Natural killer cell (primary cell): ENCODE data around the gene PDLIM4. TPM values are rescaled to one million over a fixed set of nuclear protein-coding genes. Genes with fewer than 3 reads are reported as not detected.
A peak's percentile ranks its signal among the peaks of the same experiment; 100 is the strongest.

Experiments
- ATAC-seq, 3 donors: fragments of 150-1000 bp in 2 of 3; fragments of 200-7000 bp in 1 of 3; cut with Tn5 transposase; 1 replicate in 1 of 3; 2 replicates in 2 of 3; pipeline ENCODE4 v1.10.0; 2021; ENCODE audit warnings: mild to moderate bottlenecking in 2 of 3, moderate library complexity in 2 of 3
- DNase-seq, 2 donors: peaks; one replicate each; pipeline versions ENCODE4 v3.0.0 to v3.0.0-alpha.2; 2013 to 2021; ENCODE audit warnings: mixed read lengths in 1 of 2
- H3K27ac ChIP-seq: one replicate; pipeline ENCODE4 v1.5.1; 2013; ENCODE audit warnings: mild to moderate bottlenecking, low read length
- H3K27me3 ChIP-seq: one replicate; pipeline ENCODE4 v1.6.1; 2013; ENCODE audit warnings: low read length; ENCODE audit not compliant: control insufficient read depth, insufficient read depth
- H3K36me3 ChIP-seq: one replicate; pipeline ENCODE4 v1.6.1; 2013; ENCODE audit warnings: low read length; ENCODE audit not compliant: control insufficient read depth, insufficient read depth
- H3K4me1 ChIP-seq: one replicate; pipeline ENCODE4 v1.6.1; 2013; ENCODE audit warnings: low read length; ENCODE audit not compliant: control insufficient read depth, insufficient read depth
- H3K4me3 ChIP-seq: one replicate; pipeline ENCODE4 v1.5.1; 2013; ENCODE audit warnings: low read length
- H3K9me3 ChIP-seq: one replicate; pipeline ENCODE4 v1.6.1; 2013; ENCODE audit warnings: low read length; ENCODE audit not compliant: control insufficient read depth, insufficient read depth
- H3K27ac Mint-ChIP-seq, 2 donors: one replicate each; pipeline ENCODE4 v1.8.0; 2022; ENCODE audit warnings: mild to moderate bottlenecking in 2 of 2, mixed read lengths in 2 of 2, moderate library complexity in 1 of 2
- H3K27me3 Mint-ChIP-seq, 2 donors: one replicate each; pipeline ENCODE4 v1.8.0; 2022; ENCODE audit warnings: low read depth in 2 of 2, mixed read lengths in 2 of 2
- H3K36me3 Mint-ChIP-seq: one replicate; pipeline ENCODE4 v1.8.0; 2022; ENCODE audit warnings: mixed read lengths
- H3K4me1 Mint-ChIP-seq, 2 donors: one replicate each; pipeline ENCODE4 v1.8.0; 2022; ENCODE audit warnings: mixed read lengths in 2 of 2
- H3K4me3 Mint-ChIP-seq: one replicate; pipeline ENCODE4 v1.8.0; 2022; ENCODE audit warnings: mild to moderate bottlenecking, moderate library complexity, mixed read lengths
- H3K9me3 Mint-ChIP-seq, 2 donors: one replicate each; pipeline ENCODE4 v1.8.0; 2022; ENCODE audit warnings: mixed read lengths in 2 of 2
- whole genome bisulfite sequencing: methylation state at CpG from one replicate; pipeline ENCODE4 v1.1.7; 2013; ENCODE audit warnings: missing lambda C conversion rate; ENCODE audit not compliant: insufficient coverage; 5-methylcytosine and 5-hydroxymethylcytosine counted together
- intact Hi-C: fragments of 100-400 bp; cut with micrococcal nuclease; formaldehyde crosslinking; loops from one replicate; pipeline ENCODE4 v1.14.2; 2022
- total RNA-seq, 4 donors: library from RNA; stranded (reverse); fragments of 120-200 nt in 1 of 4; gene quantifications; one replicate each; pipeline versions ENCODE4 v1.2.3 to v1.2.4, GENCODE V29; 2013 to 2022
- TF ChIP-seq, protein P1 (sequence below): fragments of 200-600 bp; IDR thresholded peaks from one replicate; pipeline ENCODE4 v1.8.0; 2022; ENCODE audit warnings: antibody characterized with exemption

The PDLIM4 gene
- total RNA-seq, 3 donors from 2014 or later (not counting 1 experiment from before 2014, with no cell fraction given): not detected

- no peak overlapping the region for H3K27ac Mint-ChIP-seq
- H3K36me3 ChIP-seq: no peaks in the 10 kb centered on the region
- H3K4me1 Mint-ChIP-seq: peaks cover 0 to 9% of the 10 kb centered on the region in 2 donors
- H3K9me3 Mint-ChIP-seq: no peaks in the 10 kb centered on the region
- H3K4me3 ChIP-seq: no peak overlapping the region
- WGBS: 92% methylated on average over 5 of the region's 6 CpGs
- ATAC-seq (no peak), DNase-seq (peak in 1 of 2 donors; percentile 9)
- H3K9me3 ChIP-seq: no peaks in the 10 kb centered on the region
- H3K4me3 Mint-ChIP-seq: no peak overlapping the region
- no peak overlapping the region for H3K27ac ChIP-seq
- H3K27me3 Mint-ChIP-seq: peaks cover 13 to 20% of the 10 kb centered on the region in 2 donors
- H3K4me1 ChIP-seq: peaks cover 10% of the 10 kb centered on the region
- intact Hi-C loops: no loop called here
- no peaks in the 10 kb centered on the region for H3K36me3 Mint-ChIP-seq
- H3K27me3 ChIP-seq: peaks cover 17% of the 10 kb centered on the region
- TF ChIP-seq, protein P1, sequence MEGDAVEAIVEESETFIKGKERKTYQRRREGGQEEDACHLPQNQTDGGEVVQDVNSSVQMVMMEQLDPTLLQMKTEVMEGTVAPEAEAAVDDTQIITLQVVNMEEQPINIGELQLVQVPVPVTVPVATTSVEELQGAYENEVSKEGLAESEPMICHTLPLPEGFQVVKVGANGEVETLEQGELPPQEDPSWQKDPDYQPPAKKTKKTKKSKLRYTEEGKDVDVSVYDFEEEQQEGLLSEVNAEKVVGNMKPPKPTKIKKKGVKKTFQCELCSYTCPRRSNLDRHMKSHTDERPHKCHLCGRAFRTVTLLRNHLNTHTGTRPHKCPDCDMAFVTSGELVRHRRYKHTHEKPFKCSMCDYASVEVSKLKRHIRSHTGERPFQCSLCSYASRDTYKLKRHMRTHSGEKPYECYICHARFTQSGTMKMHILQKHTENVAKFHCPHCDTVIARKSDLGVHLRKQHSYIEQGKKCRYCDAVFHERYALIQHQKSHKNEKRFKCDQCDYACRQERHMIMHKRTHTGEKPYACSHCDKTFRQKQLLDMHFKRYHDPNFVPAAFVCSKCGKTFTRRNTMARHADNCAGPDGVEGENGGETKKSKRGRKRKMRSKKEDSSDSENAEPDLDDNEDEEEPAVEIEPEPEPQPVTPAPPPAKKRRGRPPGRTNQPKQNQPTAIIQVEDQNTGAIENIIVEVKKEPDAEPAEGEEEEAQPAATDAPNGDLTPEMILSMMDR: no peak
Observed at GRCh38 chr5:132256783-132257130, 739 bp upstream of the PDLIM4 start.

GRCh38 chr5:132258102-132259068 is 889 bp downstream of the PDLIM4 start:
- WGBS: 80% methylated on average over 16 of the region's 19 CpGs
- Histone ChIP-seq H3K27me3 (peaks cover 17% of the 10 kb centered on the region), H3K4me1 (peaks cover 10% of the 10 kb centered on the region), H3K27ac (no peak overlapping the region), H3K9me3 (no peaks in the 10 kb centered on the region), H3K36me3 (no peaks in the 10 kb centered on the region), H3K4me3 (no peak overlapping the region)
- H3K9me3 Mint-ChIP-seq: no peaks in the 10 kb centered on the region
- no peaks in the 10 kb centered on the region for H3K36me3 Mint-ChIP-seq
- ATAC-seq (no peak), DNase-seq (peak in 1 of 2 donors; percentile 14)
- H3K27me3 Mint-ChIP-seq: peaks cover 13 to 22% of the 10 kb centered on the region in 2 donors
- H3K4me1 Mint-ChIP-seq: peaks cover 0 to 9% of the 10 kb centered on the region in 2 donors
- intact Hi-C loops: no loop called here
- H3K27ac Mint-ChIP-seq: no peak overlapping the region
- H3K4me3 Mint-ChIP-seq: peak overlapping the region; percentile 25
- TF ChIP-seq, protein P1: no peak

DNA sequence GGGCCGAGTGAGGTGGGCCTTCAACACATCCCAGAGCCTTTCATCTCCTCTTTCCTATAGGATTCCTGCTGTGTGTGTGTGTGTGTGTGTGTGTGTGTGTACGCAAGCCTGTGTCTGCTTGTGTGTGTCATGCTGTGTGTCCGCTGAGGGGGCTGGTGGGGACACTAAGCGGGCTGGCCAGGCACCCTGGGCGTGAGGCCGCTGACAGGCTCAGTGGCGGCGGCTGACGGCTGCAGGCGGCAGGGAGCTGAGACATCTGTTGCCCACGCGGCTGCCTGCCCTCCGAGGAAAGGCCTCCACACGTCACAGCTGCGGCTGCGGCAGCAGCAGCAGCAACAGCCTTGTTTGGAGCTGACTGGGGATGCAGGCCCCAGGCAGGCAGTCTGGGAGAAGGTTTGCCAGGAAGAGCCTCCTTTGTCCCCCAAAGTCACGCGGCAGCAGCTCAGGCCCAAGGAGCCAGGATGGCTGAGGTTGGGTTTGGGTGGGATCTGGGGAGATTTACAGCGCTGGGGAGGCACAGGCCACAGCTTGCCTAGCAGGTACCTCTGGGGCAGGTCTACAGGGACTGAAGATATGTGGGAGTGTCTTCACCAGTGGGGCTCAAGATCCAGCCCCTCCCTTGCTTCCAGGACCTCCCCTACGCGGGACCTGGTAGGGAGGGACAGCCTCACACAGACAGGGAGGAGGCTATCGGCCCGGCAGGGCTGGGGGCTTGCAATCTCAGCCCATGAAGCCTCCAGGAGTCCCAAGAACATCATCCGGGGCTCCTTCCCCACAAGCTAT is 1.8 kb downstream of the PDLIM4 start:
- H3K27me3 ChIP-seq: peaks cover 17% of the 10 kb centered on the region
- intact Hi-C loops: no loop called here
- 95% methylated on average over 23 of the region's 24 CpGs for WGBS
- Mint-ChIP-seq H3K9me3 (no peaks in the 10 kb centered on the region), H3K27ac (no peak overlapping the region), H3K4me3 (peak overlapping the region; percentile 25), H3K36me3 (no peaks in the 10 kb centered on the region), H3K27me3 (peaks cover 13 to 22% of the 10 kb centered on the region in 2 donors), H3K4me1 (peaks cover 0 to 9% of the 10 kb centered on the region in 2 donors)
- H3K9me3 ChIP-seq: no peaks in the 10 kb centered on the region
- H3K4me3 ChIP-seq: no peak overlapping the region
- no peaks in the 10 kb centered on the region for H3K36me3 ChIP-seq
- TF ChIP-seq, protein P1: no peak
- DNase-seq: peak in 1 of 2 donors; percentile 14
- no peak for ATAC-seq
- H3K4me1 ChIP-seq: peaks cover 10% of the 10 kb centered on the region
- no peak overlapping the region for H3K27ac ChIP-seq
